A673 (cell line): ENCODE measurements around the gene GADL1.

ENCODE experiments used
- CTCF ChIP-seq: fragments of 300-800, 200-600 bp; sonication (generic); conservative IDR thresholded peaks from 2 replicates; pipeline ENCODE4 v1.5.1; 2017; ENCODE audit warnings: low read depth, mild to moderate bottlenecking, antibody characterized with exemption, low read length, moderate library complexity, mixed read lengths
- EZH2 ChIP-seq: fragments of 200-600 bp; sonication (generic); IDR thresholded peaks from 2 replicates; pipeline ENCODE4 v1.6.1; 2017; ENCODE audit warnings: borderline replicate concordance, low read depth, mild to moderate bottlenecking, mixed read lengths, antibody characterized with exemption, low read length; ENCODE audit not compliant: poor library complexity, severe bottlenecking

- TF ChIP-seq CTCF (no peak), EZH2 (no peak)
These were observed 210.7 kb downstream of the GADL1 start for GRCh38 chr3:30683769-30684168.
